ENCODE measurements around the gene TMEM101.
"Not testable (repeated sequence)": the region's sequence is repeated elsewhere in the genome, so short reads cannot be mapped to it uniquely, and the experiment has no call there.

Gene TMEM101

GRCh38 chr17:43974382-43975266 is 40.1 kb downstream of the TMEM101 start:
- no peak for DNase-seq (ENCODE audit: low read depth)

DNA sequence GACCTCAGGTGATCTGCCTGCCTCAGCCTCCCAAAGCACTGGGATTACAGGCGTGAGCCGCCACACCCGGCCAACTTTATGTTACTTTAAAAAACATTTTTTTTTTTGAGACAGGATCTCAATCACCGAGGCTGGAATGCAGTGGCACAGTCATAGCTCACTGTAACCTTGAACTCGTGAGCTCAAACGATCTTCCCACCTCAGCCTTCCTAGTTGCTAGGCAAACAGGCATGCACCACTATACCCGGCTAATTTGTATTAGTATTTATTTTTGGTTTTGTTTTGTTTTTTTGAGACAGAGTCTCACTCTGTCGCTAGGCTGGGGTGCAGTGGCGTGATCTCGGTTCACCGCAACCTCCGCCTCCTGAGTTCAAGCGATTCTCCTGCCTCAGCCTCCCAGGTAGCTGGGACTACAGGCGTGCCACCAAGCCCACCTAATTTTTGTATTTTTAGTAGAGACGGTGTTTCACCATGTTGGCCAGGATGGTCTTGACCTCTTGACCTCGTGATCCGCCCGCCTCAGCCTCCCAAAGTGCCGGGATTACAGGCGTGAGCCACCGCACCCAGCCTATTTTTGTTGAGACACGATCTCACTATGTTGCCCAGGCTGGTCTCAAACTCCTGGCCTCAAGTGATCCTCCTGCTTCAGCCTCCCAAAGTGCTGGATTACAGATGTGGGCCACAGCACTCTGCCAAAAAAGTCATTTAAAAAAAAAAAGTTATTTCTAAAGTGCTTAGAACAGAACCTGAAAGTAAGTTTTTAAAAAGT is 42.1 kb downstream of the TMEM101 start:
- DNase-seq (ENCODE audit: low read depth): not testable (repeated sequence)

DNA sequence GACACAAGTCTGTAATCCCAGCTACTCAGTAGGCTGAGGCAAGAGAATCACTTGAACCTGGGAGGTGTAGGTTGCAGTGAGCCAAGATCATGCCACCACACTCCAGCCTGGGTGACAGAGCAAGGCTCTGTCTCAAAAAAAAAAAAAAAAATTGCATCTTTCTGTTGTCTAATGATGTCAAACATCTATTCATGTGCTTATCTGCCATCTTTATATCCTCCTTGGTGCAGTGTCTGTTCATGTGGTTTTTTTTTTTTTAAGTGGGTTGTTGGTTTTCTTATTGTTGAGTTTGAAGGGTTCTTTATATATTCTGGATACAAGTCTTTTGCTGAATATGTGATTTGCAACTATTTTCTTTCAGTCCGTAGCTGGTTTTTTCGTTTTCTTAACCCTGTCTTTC is 43.3 kb downstream of the TMEM101 start:
- not testable (repeated sequence) for DNase-seq (ENCODE audit: low read depth)

DNA sequence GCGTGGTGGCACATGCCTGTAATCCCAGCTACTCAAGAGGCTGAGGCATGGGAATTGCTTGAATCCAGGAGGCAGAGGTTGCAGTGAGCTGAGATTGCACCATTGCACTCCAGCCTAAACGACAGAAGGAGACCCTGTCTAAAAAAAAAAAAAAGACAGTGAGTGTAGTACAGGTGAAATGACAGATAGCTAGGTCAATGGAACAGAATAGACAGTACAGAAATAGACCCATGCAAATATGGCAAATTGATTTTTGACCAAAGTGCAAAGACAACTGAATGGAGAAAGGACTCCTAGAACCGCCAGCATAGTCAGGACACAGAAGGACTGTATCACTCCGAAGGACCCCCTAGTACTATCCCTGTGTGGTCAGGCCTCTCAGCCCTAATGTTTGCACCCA is 44.4 kb downstream of the TMEM101 start:
- no peak for DNase-seq (ENCODE audit: low read depth)

GRCh38 chr17:43967251-43967875 is 47.4 kb downstream of the TMEM101 start:
- no peak for DNase-seq (ENCODE audit: low read depth)

DNA sequence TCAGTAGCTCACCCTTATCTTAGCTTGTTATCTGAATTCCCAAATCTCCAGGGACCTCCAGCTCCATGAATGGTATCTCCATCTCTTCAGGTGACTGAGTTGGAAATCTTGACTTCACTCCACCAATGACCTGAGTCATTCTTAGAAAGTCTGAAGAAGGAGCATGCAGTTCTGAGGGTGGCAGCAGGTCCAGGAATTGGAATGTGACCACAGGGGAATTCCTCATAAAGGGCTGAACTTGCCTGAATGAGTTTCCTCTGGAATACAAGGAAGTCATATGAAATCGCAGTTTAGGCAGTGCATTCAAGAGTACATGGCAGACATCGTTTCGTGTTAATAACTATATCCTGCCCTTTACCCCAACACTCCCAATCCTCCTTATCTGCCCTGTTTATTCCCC is 48.5 kb downstream of the TMEM101 start:
- no peak for DNase-seq (ENCODE audit: low read depth)

DNA sequence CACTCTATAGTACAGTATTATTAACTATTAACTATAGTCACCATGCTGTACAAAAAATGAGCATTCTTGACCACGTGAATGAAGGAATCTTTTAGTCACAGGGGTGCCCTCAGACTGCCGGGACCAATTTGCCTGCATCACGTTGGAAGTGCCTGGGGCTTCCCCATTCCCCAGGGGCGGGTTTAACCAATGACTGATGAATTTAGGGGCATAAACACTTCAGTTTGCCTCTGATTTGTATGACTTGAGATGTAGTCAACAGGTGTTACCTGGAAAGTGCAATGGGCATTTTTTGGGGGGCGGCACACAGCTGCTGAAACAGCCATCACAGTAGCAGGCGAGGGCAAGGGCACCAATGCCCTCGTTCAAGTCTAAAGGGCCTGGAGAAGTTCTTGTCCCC is 52.3 kb downstream of the TMEM101 start:
- no peak for DNase-seq (ENCODE audit: low read depth)

DNA sequence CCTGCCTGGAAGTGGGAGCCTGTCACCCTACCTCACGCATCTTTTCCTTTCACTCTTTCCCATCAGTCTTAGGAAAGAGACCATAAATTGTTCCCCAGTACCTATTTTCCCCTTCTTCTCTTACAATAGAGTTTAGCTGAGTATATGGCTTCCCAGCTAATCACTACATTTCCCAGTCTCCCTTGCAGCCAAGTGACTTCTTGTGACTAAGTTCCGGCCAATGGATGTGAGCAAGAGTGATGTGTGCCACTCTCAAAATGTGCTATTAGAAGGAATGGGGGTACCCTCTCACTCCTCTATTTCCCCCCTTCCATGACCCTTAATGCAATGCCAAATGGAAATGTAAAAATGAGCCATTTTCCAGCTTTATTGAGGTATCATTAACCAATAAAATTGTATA is 52.8 kb downstream of the TMEM101 start:
- no peak for DNase-seq (ENCODE audit: low read depth)

DNA sequence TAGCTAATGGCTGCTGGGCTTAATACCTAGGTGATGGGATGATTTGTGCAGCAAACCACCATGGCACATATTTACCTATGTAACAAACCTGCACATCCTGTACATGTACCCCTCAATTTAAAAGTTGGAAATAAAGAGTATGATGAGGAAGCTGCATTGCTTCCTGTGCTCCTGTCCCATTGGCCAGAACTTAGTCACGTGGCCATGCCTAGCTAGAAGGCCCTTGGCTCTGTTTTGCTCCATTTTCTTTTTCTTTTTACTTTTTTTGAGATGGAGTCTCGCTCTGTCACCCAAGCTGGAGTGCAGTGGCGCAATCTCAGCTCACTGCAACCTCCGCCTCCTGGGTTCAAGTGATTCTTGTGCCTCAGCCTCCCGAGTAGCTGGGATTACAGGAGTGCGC is 53.5 kb downstream of the TMEM101 start:
- DNase-seq (ENCODE audit: low read depth): not testable (repeated sequence)
